Prostate gland (tissue), 2 donors: ENCODE results near the gene KIT. TPM values are rescaled to one million over a fixed set of nuclear protein-coding genes. Genes with fewer than 3 reads are reported as not detected.

ENCODE experiments used
- DNase-seq: peaks from one replicate; pipeline ENCODE4 v3.0.0-alpha.2; 2019; ENCODE audit warnings: low spot score
- H3K27ac ChIP-seq, 2 donors: fragments of 200-600 bp; sonication (generic); 2 replicates each; pipeline ENCODE4 v1.5.1; 2017 to 2019
- H3K27me3 ChIP-seq: fragments of 200-600 bp; sonication (generic); replicated peaks from 2 replicates; pipeline ENCODE4 v1.5.1; 2019; ENCODE audit not compliant: insufficient read depth
- H3K36me3 ChIP-seq, 2 donors: fragments of 200-600 bp; sonication (generic); 1 replicate in 1 of 2; 2 replicates in 1 of 2; pipeline versions ENCODE4 v1.5.1 to v1.8.1; 2017 to 2019
- H3K4me1 ChIP-seq: fragments of 200-600 bp; sonication (generic); replicated peaks from 2 replicates; pipeline ENCODE4 v1.5.1; 2019
- H3K4me3 ChIP-seq, 2 donors: fragments of 200-600 bp; sonication (generic); 2 replicates each; pipeline ENCODE4 v1.5.1; 2017 to 2019
- H3K9me3 ChIP-seq: fragments of 200-600 bp; sonication (generic); 2 replicates; pipeline ENCODE4 v1.5.1; 2017
- CTCF ChIP-seq, 4 experiments: fragments of 200-600 bp in 2 of 4; fragments of 450-650 bp in 2 of 4; sonication (generic) in 2 of 4; IDR thresholded peaks; 1 replicate in 3 of 4; 2 replicates in 1 of 4; pipeline ENCODE4 v1.5.1; 2016 to 2019; ENCODE audit warnings: antibody characterized with exemption in 4 of 4, mild to moderate bottlenecking in 2 of 4, moderate library complexity in 2 of 4
- POLR2A ChIP-seq: fragments of 450-650 bp; IDR thresholded peaks from one replicate; pipeline ENCODE4 v1.6.1; 2016; ENCODE audit warnings: antibody characterized with exemption, mild to moderate bottlenecking
- POLR2AphosphoS5 ChIP-seq: sonication (generic); formaldehyde crosslinking; IDR thresholded peaks from one replicate; pipeline ENCODE4 v1.6.1; 2017; ENCODE audit warnings: antibody characterized with exemption
- WGBS: methylation state at CpG from one replicate; pipeline ENCODE4 v1.1.5; 2018; 5-methylcytosine and 5-hydroxymethylcytosine counted together
- intact Hi-C: fragments of 100-400 bp; cut with DNase I; formaldehyde crosslinking; loops from one replicate; pipeline ENCODE4 v1.14.2; 2022
- total RNA-seq, 2 donors: library from RNA; depleted of rRNA; stranded (reverse); fragments of >200 nt; gene quantifications; one replicate each; pipeline ENCODE4 v1.1.0, GENCODE V29; 2016

KIT gene
- total RNA-seq, 2 donors from 2014 or later: 4.2 to 8.7 TPM

- Histone ChIP-seq H3K36me3 (no peaks in the 10 kb centered on the region), H3K27me3 (no peaks in the 10 kb centered on the region), H3K27ac (no peak overlapping the region), H3K4me3 (no peak overlapping the region), H3K4me1 (no peaks in the 10 kb centered on the region), H3K9me3 (no peaks in the 10 kb centered on the region)
- DNase-seq: no peak
- TF ChIP-seq POLR2A (no peak), CTCF (IDR thresholded peaks at IDR 0.05) (no peak), POLR2AphosphoS5 (no peak)
- 83% methylated on average over 12 of the region's 12 CpGs for WGBS
- intact Hi-C loops: no loop called here
Measured at GRCh38 chr4:54675721-54676461, 18.1 kb downstream of the KIT start.

GRCh38 chr4:54676658-54677057, 18.9 kb downstream of the KIT start:
- Histone ChIP-seq H3K9me3 (no peaks in the 10 kb centered on the region), H3K27ac (no peak overlapping the region), H3K27me3 (no peaks in the 10 kb centered on the region), H3K4me3 (no peak overlapping the region), H3K36me3 (no peaks in the 10 kb centered on the region), H3K4me1 (no peaks in the 10 kb centered on the region)
- WGBS: 73% methylated on average over 5 of the region's 5 CpGs
- intact Hi-C loops: no loop called here
- DNase-seq: no peak
- TF ChIP-seq POLR2AphosphoS5 (no peak), CTCF (IDR thresholded peaks at IDR 0.05) (no peak), POLR2A (no peak)

DNA sequence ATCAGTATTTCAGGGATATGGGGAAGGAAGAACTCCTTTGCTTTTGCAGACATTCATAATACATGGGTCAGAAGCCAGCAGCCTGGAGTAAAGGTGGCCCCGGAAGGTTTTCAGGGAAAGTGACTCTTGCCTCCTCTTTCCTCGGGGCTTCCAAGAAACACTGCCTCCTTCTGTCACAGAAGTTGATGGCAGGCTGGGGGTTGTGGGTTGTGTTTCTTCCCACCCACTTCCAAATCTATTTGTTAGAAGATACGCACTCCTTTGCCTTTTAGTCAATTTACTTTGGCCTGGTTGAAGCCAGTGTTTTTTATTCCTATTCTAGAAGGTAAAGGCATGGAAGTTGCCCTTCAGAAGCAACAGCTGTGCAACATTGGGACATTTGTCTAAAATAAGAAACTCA, 19.7 kb downstream of the KIT start:
- no peak overlapping the region for H3K27ac ChIP-seq
- H3K27me3 ChIP-seq: no peaks in the 10 kb centered on the region
- 75% methylated on average over 3 of the region's 3 CpGs for whole genome bisulfite sequencing
- DNase-seq: no peak
- no peak for TF ChIP-seq POLR2AphosphoS5
- TF ChIP-seq POLR2A: no peak
- no peak for TF ChIP-seq CTCF (IDR thresholded peaks at IDR 0.05)
- H3K9me3 ChIP-seq: no peaks in the 10 kb centered on the region
- H3K4me3 ChIP-seq: no peak overlapping the region
- intact Hi-C loops: no loop called here
- no peaks in the 10 kb centered on the region for H3K36me3 ChIP-seq
- no peaks in the 10 kb centered on the region for H3K4me1 ChIP-seq

- Histone ChIP-seq H3K36me3 (no peaks in the 10 kb centered on the region), H3K4me3 (no peak overlapping the region), H3K27me3 (no peaks in the 10 kb centered on the region), H3K27ac (no peak overlapping the region), H3K4me1 (no peaks in the 10 kb centered on the region), H3K9me3 (no peaks in the 10 kb centered on the region)
- TF ChIP-seq CTCF (IDR thresholded peaks at IDR 0.05) (no peak), POLR2A (no peak), POLR2AphosphoS5 (no peak)
- DNase-seq: no peak
- intact Hi-C loops: no loop called here
- 76% methylated on average over 7 of the region's 7 CpGs for WGBS
Measured at GRCh38 chr4:54677853-54678650, 20.3 kb downstream of the KIT start.
